Measurements from ENCODE around the gene ARID1B. TPM values are rescaled to one million over a fixed set of nuclear protein-coding genes. Genes with fewer than 3 reads are reported as not detected.

Gene ARID1B
- total and polyA plus RNA-seq, 2 donors (not counting 1 experiment from before 2014, with no cell fraction given), result 47.2 to 280 TPM

GRCh38 chr6:157046776-157047175 is 269.6 kb downstream of the ARID1B start:
- POLR2A ChIA-PET, result no interaction called here

DNA sequence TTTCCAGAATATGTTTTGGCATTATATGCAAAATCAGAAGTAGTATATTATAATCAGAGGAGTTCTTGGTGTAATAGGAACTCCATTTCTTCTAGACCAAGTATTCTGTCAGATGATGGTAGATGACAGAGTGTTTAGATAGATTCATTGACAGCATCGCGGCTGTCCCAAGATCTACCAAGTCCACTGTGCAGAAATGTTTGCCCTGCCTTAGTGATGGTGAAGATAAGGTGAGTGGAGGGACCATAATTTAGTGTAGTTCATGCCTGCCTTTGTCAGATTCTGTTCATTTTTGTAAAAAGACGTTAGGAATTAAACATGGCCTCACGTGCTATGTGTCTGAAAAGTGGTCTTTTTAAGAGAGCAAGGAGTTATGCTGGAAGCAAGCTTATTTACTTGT is 270.1 kb downstream of the ARID1B start:
- Histone ChIP-seq H3K4me1 (ENCODE audit: control insufficient read depth in 2 of 2, insufficient read depth in 2 of 2, low read length in 2 of 2) (peaks cover 7% of the 10 kb centered on the region in 2 donors), H2AFZ (ENCODE audit: insufficient read depth, low read depth, low read length, poor library complexity, severe bottlenecking) (no peak overlapping the region), H3K9me3 (ENCODE audit: control extremely low read depth in 1 of 3, control insufficient read depth in 2 of 3, insufficient read depth in 1 of 3, low read length in 2 of 3) (no peaks in the 10 kb centered on the region), H3K9ac (ENCODE audit: low read length) (no peak overlapping the region), H3K4me3 (ENCODE audit: control extremely low read depth in 1 of 5, extremely low read depth in 1 of 5, insufficient read depth in 1 of 5, low read depth in 2 of 5, low read length in 4 of 5) (no peak overlapping the region), H3K27ac (ENCODE audit: low read length in 2 of 2) (no peak overlapping the region), H3K4me2 (replicated peaks; ENCODE audit: low read depth, low read length, poor library complexity, severe bottlenecking) (no peak overlapping the region), H3K79me2 (ENCODE audit: control insufficient read depth, insufficient read depth, low read length) (peaks cover 78% of the 10 kb centered on the region), H3K36me3 (replicated peaks in 1 of 2; ENCODE audit: control extremely low read depth in 1 of 2, control insufficient read depth in 1 of 2, extremely low read depth in 1 of 2, insufficient read depth in 2 of 2, low read length in 1 of 2) (peaks cover 3% of the 10 kb centered on the region in 2 experiments), H3K27me3 (replicated peaks in 1 of 4; ENCODE audit: control extremely low read depth in 1 of 4, control insufficient read depth in 3 of 4, insufficient read depth in 4 of 4, low read length in 3 of 4) (no peaks in the 10 kb centered on the region), H4K20me1 (ENCODE audit: control insufficient read depth, insufficient read depth, low read length, poor library complexity, severe bottlenecking) (peaks cover 20% of the 10 kb centered on the region)
- TF ChIP-seq, protein P1, sequence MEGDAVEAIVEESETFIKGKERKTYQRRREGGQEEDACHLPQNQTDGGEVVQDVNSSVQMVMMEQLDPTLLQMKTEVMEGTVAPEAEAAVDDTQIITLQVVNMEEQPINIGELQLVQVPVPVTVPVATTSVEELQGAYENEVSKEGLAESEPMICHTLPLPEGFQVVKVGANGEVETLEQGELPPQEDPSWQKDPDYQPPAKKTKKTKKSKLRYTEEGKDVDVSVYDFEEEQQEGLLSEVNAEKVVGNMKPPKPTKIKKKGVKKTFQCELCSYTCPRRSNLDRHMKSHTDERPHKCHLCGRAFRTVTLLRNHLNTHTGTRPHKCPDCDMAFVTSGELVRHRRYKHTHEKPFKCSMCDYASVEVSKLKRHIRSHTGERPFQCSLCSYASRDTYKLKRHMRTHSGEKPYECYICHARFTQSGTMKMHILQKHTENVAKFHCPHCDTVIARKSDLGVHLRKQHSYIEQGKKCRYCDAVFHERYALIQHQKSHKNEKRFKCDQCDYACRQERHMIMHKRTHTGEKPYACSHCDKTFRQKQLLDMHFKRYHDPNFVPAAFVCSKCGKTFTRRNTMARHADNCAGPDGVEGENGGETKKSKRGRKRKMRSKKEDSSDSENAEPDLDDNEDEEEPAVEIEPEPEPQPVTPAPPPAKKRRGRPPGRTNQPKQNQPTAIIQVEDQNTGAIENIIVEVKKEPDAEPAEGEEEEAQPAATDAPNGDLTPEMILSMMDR (IDR thresholded peaks at IDR 0.05), result no peak
- TF ChIP-seq EZH2 (IDR thresholded peaks at IDR 0.05; ENCODE audit: borderline replicate concordance, insufficient read depth, low read depth, low read length, poor library complexity, severe bottlenecking), result no peak
- no peak overlapping the region for H3K4me3 Mint-ChIP-seq
- H3K27me3 Mint-ChIP-seq, result no peaks in the 10 kb centered on the region
- CTCF ChIA-PET, result interaction anchor here (1.3 to 4.3 kb wide), 4 partner anchors 8 to 24 kb away, joined by 4 to 30 read pairs (median 6); no protein-coding TSS in a partner anchor
- DNase-seq, result no peak
- intact Hi-C loops (cut with micrococcal nuclease), result no loop called here
- no peak for ATAC-seq (ENCODE audit: low read depth)
- H3K9me3 Mint-ChIP-seq (ENCODE audit: insufficient read depth), result no peaks in the 10 kb centered on the region
- 100% methylated on average over 2 of the region's 4 CpGs for WGBS (ENCODE audit: insufficient coverage)
- H3K27ac Mint-ChIP-seq, result no peak overlapping the region
- H3K4me1 Mint-ChIP-seq, result peaks cover 36% of the 10 kb centered on the region
- POLR2A ChIA-PET, result no interaction called here

More at GRCh38 chr6:157046776-157047175, 269.6 kb downstream of the ARID1B start:
- Mint-ChIP-seq H3K9me3 (ENCODE audit: insufficient read depth) (no peaks in the 10 kb centered on the region), H3K27ac (no peak overlapping the region), H3K27me3 (no peaks in the 10 kb centered on the region), H3K4me1 (peaks cover 38% of the 10 kb centered on the region), H3K4me3 (no peak overlapping the region)
- no peak for TF ChIP-seq EZH2 (IDR thresholded peaks at IDR 0.05; ENCODE audit: borderline replicate concordance, insufficient read depth, low read depth, low read length, poor library complexity, severe bottlenecking)
- TF ChIP-seq, protein P1 (IDR thresholded peaks at IDR 0.05), result no peak
- H3K9ac ChIP-seq (ENCODE audit: low read length), result no peak overlapping the region
- DNase-seq (no peak), ATAC-seq (ENCODE audit: low read depth) (no peak)
- WGBS (ENCODE audit: insufficient coverage), result no CpG with 5 or more reads among the region's 1 CpG
- no peaks in the 10 kb centered on the region for H3K9me3 ChIP-seq (ENCODE audit: control extremely low read depth in 1 of 3, control insufficient read depth in 2 of 3, insufficient read depth in 1 of 3, low read length in 2 of 3)
- H2AFZ ChIP-seq (ENCODE audit: insufficient read depth, low read depth, low read length, poor library complexity, severe bottlenecking), result no peak overlapping the region
- no peak overlapping the region for H3K4me3 ChIP-seq (ENCODE audit: control extremely low read depth in 1 of 5, extremely low read depth in 1 of 5, insufficient read depth in 1 of 5, low read depth in 2 of 5, low read length in 4 of 5)
- peaks cover 20% of the 10 kb centered on the region for H4K20me1 ChIP-seq (ENCODE audit: control insufficient read depth, insufficient read depth, low read length, poor library complexity, severe bottlenecking)
- peaks cover 3 to 5% of the 10 kb centered on the region in 2 experiments for H3K36me3 ChIP-seq (replicated peaks in 1 of 2; ENCODE audit: control extremely low read depth in 1 of 2, control insufficient read depth in 1 of 2, extremely low read depth in 1 of 2, insufficient read depth in 2 of 2, low read length in 1 of 2)
- no peak overlapping the region for H3K27ac ChIP-seq (ENCODE audit: low read length in 2 of 2)
- no peaks in the 10 kb centered on the region for H3K27me3 ChIP-seq (replicated peaks in 1 of 4; ENCODE audit: control extremely low read depth in 1 of 4, control insufficient read depth in 3 of 4, insufficient read depth in 4 of 4, low read length in 3 of 4)
- intact Hi-C loops (cut with micrococcal nuclease), result no loop called here
- CTCF ChIA-PET, result interaction anchor here (1.4 to 4.3 kb wide), 6 partner anchors 11 to 78 kb away, joined by 4 to 30 read pairs (median 4); no protein-coding TSS in a partner anchor
- peaks cover 83% of the 10 kb centered on the region for H3K79me2 ChIP-seq (ENCODE audit: control insufficient read depth, insufficient read depth, low read length)
- no peak overlapping the region for H3K4me2 ChIP-seq (replicated peaks; ENCODE audit: low read depth, low read length, poor library complexity, severe bottlenecking)
- peaks cover 7% of the 10 kb centered on the region in 2 donors for H3K4me1 ChIP-seq (ENCODE audit: control insufficient read depth in 2 of 2, insufficient read depth in 2 of 2, low read length in 2 of 2)
